ENCODE data around the gene KANK3.
"Not testable (repeated sequence)": the region's sequence is repeated elsewhere in the genome, so short reads cannot be mapped to it uniquely, and the experiment has no call there.

DNA sequence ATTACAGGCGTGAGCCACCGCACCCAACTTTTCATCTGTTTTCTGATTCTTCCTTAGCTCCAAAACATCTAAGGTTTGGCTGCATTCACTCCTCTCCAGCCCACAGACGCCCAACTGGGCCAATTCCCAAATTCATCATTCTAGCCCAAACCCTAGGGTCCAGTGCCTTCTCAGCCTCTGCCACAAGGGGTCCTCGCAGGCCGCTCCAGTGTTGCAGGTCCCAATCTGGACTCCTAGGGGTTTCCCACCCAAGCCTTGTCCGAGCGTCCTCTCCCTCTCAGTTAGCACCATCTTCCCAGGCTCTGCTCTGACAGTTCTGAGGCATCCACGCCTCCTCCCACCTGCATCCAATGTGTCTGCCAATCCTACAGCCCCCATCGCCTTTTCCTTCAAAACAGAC lies 51.7 kb downstream of the KANK3 start:
- TF ChIP-seq TAF1, POLR2AphosphoS5 (IDR thresholded peaks at IDR 0.05; ENCODE audit: low read depth, low read length): not testable (repeated sequence)

Measured in GM12891 (cell line).